T-helper 2 cell treated with Interferon-gamma antibody and Interleukin-4, amounts not matched to agents 100 ng/mL and 5 ng/mL, for 36 hours (primary cell): Measurements from ENCODE around the gene MAP7D2. TPM values are rescaled to one million over a fixed set of nuclear protein-coding genes. Genes with fewer than 3 reads are reported as not detected.

Source experiments
- intact Hi-C: fragments of 100-400 bp; cut with micrococcal nuclease; formaldehyde crosslinking; loops from one replicate; pipeline ENCODE4 v1.15.1; 2023
- total RNA-seq: library from RNA; stranded (reverse); gene quantifications from 2 replicates; pipeline ENCODE4 v1.2.3, GENCODE V29; 2022

Gene MAP7D2
- total RNA-seq, 1 donor from 2014 or later: 0.23 TPM

- intact Hi-C loops: no loop called here
Measured at GRCh38 chrX:20116087-20116576, 575 bp downstream of the MAP7D2 start.

- intact Hi-C loops: no loop called here
Measured at GRCh38 chrX:20112022-20112774, 4.5 kb downstream of the MAP7D2 start.

GRCh38 chrX:20111271-20111670, 5.4 kb downstream of the MAP7D2 start:
- intact Hi-C loops: no loop called here

DNA sequence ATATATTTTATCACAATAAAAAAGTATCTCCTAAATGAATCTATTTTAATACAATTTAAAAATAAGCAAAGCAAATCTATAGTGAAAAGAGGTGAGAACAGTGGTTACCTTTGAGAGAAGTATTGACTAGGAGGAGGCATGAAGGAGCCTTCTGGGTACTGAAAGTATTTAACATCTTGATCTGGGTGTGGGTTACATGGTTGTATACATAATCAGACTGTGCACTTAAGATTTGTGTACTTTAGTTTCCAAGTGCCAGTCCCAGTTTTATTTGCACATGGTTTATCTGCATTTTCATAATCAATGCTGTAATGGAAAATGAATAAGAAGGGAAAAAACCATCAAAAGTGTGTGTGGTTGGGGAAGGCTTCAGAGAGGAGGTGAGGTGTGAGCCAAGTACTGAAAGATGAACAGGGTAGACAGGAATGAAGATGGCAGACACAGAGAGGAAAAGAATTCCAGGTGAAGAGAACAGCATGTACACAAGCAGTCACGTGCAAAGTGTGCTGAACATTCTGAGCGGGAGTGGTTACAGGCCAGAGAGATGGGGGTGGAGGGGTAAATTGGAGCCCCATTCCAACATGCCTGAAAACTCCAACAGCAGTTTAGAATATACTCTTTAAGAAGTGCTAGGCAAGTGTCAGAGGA, 14.6 kb downstream of the MAP7D2 start:
- intact Hi-C loops: no loop called here

DNA sequence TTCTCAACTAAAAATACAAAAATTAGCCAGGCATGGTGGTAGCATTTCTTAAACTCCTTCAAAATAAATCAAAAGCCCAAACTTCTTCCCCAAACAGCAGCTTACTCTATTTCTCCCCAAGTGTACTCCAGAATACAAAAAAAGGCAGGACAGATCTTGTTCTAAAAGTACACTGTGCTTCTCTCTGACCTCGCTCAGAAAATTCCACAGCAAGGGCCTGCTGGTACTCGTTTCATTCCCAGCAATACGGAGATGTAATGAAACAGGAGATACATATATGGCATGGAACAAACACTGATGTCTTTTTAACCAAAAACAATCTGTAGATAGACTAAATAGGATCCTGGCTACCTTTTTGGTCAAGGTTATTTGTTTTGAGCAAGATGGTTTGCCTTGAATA, 25.2 kb downstream of the MAP7D2 start:
- intact Hi-C loops: no loop called here

GRCh38 chrX:20089845-20090244, 26.9 kb downstream of the MAP7D2 start:
- intact Hi-C loops: no loop called here

DNA sequence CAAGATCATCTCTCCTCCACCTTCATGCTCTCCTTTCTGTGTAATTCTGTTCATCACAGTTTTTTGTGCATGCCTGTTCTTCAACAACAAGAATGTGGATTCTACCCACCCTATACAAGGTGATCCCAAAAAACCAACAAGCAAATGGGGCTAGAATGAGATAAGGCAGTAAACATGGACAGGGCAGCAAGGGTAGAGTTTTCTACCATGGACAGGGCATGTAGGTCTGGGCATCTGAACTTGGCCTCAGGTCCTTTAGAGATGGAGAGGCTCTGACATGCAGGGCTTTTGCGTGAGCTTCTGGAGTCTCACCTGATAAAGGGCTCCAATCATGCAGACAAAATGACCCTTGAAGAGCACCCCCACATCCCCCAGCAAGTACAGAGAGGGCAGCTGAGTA, 36.4 kb downstream of the MAP7D2 start:
- intact Hi-C loops: no loop called here

DNA sequence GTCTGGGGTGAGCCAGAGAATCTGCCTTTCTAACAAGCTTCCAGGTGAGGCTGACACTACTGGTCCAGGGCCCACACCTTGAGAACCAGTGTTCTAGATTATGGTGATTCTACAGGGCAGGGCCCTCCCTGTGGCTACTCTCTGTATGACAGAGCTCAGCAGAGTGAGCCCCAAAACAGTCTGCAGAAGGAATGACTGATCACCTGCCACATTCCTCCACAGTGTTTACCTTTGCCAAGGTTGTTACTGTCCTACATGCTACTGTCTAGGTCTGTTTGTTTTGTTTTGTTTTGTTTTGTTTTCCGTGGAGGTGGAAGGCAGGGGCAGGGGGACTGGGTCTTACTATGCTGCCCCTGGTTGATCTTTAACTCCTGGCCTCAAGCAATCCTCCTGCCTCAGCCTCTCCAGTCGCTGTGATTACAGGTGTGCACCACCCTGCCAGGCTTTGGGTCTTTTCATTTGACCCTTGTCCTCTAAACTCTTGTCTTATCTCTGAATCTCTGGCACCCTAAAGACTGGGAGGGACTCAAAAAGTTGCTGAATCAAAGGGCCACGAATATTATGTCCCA, 45.1 kb downstream of the MAP7D2 start:
- intact Hi-C loops: no loop called here

GRCh38 chrX:20067709-20068561, 48.8 kb downstream of the MAP7D2 start:
- intact Hi-C loops: loop anchor here (1.0 to 5.0 kb wide), 3 partner anchors 164 to 696 kb away; no protein-coding TSS in a partner anchor

DNA sequence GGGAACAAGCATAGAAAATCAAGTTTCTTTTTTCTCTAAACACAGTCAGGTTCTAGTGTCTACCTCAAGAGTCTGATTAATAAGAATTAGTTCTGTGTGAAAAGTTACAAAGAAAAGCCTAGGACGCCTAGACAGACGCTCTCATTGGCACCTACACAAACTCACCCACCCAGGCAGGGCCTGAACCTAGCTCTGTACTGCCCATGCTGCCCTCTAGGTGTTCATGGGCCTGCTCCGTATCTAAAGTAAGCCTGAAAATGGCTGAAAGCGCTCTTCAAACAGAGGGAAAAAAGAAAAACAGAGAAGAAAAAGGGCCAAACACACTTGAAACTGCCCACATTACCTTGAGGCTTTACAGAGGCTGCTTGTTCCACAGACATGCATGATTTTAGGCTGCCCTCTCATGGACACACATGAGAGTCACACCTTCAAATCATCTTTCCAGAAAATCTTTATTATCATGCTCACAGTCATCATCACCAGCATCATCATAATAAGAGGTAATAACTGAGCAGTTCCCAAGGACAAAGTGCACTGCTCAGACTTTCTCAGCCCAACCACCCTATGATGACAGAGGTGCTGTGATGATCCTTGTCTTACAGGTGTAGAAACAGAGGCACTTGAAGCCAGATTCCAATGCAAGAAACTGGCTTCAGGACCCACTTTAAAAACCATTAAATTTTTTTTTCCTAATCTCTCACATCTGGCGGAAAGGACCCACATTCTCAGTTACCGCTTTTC, 49.6 kb downstream of the MAP7D2 start:
- intact Hi-C loops: loop anchor here (1.0 to 5.0 kb wide), 3 partner anchors 163 to 695 kb away; no protein-coding TSS in a partner anchor

GRCh38 chrX:20063716-20064351, 52.9 kb downstream of the MAP7D2 start:
- intact Hi-C loops: no loop called here

GRCh38 chrX:20063153-20063552, 53.6 kb downstream of the MAP7D2 start:
- intact Hi-C loops: no loop called here

GRCh38 chrX:20061855-20062254, 54.9 kb downstream of the MAP7D2 start:
- intact Hi-C loops: no loop called here

DNA sequence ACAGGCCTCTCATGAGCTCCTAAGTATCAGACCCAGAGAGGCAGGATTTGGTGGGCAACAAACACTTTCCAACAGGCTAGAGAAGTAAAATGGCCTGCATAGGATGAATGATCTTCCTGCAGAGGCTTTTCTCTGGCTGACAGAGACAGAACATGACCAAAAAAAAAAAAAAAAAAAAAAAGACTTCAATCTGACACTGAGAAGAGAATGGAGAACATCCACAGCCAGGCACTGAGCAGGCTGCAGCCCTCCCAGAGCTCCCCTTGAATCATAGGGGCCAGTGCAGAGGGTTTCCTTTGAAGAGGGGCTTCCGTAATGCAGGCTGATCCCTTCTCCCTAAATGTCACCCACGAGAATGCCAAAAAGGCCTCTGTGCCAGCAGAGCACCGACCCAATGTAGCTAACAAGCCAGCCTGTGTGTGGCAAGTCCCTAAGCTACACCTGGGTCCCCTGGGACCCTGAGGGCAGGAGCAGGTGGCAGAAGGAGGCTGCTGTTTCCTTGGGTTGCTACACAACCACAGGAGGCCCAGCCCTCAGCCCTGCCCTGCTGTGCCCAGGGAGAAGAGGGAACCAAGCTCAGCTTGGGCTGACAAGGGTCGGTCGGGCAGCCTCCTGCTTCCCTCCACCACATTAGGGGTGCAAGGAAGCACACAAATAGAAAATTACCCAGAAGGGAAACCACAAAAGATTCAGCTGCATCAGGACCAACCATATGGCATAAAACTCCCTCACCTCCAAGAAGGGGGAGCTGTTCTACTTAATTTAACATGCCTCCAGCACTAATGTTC, 55.6 kb downstream of the MAP7D2 start:
- intact Hi-C loops: no loop called here

DNA sequence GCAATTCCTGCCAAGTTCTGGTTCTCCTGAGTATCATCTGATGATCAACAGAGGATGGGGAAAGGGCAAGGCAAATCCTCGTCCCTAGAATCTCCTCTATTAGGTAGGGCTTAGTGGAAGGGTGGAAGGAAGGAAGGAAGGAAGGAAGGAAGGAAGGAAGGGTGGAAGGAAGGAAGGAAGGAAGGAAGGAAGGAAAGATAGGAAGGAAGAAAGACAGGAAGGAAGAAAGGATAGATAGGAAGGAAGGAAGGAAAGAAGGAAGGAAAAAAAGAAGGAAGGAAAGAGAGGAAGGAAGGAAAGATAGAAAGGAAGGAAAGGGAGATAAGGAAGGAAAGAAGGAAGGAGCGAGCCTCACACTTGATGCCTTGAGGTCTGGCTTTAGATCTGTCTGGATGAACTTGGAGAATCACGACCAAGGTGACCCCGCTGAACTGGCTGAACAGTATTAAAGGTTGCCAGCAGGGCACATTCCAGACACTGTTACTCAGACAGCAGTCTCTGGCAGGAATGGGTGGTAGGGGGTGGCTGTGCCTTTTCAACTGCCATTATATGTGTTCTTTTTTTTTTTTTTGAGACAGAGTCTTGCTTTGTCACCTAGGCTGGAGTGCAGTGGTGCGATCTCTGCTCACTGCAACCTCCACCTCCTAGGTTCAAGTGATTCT, 57.1 kb downstream of the MAP7D2 start:
- intact Hi-C loops: no loop called here

- intact Hi-C loops: no loop called here
Measured at GRCh38 chrX:20057479-20057878, 59.2 kb downstream of the MAP7D2 start.

GRCh38 chrX:20056704-20057103, 60.0 kb downstream of the MAP7D2 start:
- intact Hi-C loops: no loop called here

DNA sequence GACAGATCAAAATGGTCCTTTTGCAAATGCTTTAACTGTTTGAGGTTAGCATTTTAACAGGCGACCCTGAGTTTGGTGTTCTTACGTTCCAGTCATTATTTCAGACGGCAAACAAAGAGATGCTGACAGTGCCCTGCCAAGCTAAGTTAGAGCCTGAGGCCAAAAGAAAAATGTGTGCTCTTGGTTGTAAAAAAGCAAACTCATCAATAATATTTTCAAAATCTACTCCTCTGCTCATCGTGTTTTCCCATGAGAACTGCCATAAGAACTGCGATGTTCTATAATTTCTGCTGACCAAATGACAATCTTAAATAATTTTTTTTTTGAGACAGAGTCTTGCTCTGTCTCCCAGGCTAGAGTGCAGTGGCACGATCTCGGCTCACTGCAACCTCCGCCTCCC, 63.2 kb downstream of the MAP7D2 start:
- intact Hi-C loops: no loop called here

- intact Hi-C loops: no loop called here
Measured at GRCh38 chrX:20046864-20047263, 69.8 kb downstream of the MAP7D2 start.
